ENCODE results near the gene EMP3. TPM values are rescaled to one million over a fixed set of nuclear protein-coding genes. Genes with fewer than 3 reads are reported as not detected.

EMP3 gene
- total and polyA plus RNA-seq, 2 of the 13 experiments (the other 11 are each of a cell fraction or from before 2014, with no cell fraction given) = 2.2 to 7.8 TPM

GRCh38 chr19:48362716-48363499 is 37.6 kb downstream of the EMP3 start (continued):
- TF ChIP-seq, protein P1, sequence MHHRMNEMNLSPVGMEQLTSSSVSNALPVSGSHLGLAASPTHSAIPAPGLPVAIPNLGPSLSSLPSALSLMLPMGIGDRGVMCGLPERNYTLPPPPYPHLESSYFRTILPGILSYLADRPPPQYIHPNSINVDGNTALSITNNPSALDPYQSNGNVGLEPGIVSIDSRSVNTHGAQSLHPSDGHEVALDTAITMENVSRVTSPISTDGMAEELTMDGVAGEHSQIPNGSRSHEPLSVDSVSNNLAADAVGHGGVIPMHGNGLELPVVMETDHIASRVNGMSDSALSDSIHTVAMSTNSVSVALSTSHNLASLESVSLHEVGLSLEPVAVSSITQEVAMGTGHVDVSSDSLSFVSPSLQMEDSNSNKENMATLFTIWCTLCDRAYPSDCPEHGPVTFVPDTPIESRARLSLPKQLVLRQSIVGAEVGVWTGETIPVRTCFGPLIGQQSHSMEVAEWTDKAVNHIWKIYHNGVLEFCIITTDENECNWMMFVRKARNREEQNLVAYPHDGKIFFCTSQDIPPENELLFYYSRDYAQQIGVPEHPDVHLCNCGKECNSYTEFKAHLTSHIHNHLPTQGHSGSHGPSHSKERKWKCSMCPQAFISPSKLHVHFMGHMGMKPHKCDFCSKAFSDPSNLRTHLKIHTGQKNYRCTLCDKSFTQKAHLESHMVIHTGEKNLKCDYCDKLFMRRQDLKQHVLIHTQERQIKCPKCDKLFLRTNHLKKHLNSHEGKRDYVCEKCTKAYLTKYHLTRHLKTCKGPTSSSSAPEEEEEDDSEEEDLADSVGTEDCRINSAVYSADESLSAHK (CRISPR knock-in tag; IDR thresholded peaks at IDR 0.05; ENCODE audit: borderline replicate concordance) = no peak
- no peak for TF ChIP-seq ZNF605 (CRISPR knock-in tag; IDR thresholded peaks at IDR 0.05)
- TF ChIP-seq, protein P2, sequence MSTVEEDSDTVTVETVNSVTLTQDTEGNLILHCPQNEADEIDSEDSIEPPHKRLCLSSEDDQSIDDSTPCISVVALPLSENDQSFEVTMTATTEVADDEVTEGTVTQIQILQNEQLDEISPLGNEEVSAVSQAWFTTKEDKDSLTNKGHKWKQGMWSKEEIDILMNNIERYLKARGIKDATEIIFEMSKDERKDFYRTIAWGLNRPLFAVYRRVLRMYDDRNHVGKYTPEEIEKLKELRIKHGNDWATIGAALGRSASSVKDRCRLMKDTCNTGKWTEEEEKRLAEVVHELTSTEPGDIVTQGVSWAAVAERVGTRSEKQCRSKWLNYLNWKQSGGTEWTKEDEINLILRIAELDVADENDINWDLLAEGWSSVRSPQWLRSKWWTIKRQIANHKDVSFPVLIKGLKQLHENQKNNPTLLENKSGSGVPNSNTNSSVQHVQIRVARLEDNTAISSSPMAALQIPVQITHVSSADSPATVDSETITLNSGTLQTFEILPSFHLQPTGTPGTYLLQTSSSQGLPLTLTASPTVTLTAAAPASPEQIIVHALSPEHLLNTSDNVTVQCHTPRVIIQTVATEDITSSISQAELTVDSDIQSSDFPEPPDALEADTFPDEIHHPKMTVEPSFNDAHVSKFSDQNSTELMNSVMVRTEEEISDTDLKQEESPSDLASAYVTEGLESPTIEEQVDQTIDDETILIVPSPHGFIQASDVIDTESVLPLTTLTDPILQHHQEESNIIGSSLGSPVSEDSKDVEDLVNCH (CRISPR knock-in tag; IDR thresholded peaks at IDR 0.05) = no peak
- TF ChIP-seq PHF20 (CRISPR knock-in tag; IDR thresholded peaks at IDR 0.05) = no peak
- TF ChIP-seq, protein P3, sequence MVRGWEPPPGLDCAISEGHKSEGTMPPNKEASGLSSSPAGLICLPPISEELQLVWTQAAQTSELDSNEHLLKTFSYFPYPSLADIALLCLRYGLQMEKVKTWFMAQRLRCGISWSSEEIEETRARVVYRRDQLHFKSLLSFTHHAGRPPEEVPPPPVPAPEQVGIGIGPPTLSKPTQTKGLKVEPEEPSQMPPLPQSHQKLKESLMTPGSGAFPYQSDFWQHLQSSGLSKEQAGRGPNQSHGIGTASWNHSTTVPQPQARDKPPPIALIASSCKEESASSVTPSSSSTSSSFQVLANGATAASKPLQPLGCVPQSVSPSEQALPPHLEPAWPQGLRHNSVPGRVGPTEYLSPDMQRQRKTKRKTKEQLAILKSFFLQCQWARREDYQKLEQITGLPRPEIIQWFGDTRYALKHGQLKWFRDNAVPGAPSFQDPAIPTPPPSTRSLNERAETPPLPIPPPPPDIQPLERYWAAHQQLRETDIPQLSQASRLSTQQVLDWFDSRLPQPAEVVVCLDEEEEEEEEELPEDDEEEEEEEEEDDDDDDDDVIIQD (CRISPR knock-in tag; IDR thresholded peaks at IDR 0.05; ENCODE audit: low read depth) = no peak
- no peak for TF ChIP-seq ZNF644 (CRISPR knock-in tag; IDR thresholded peaks at IDR 0.05; ENCODE audit: low read depth)
- TF ChIP-seq ZNF292 (CRISPR knock-in tag; IDR thresholded peaks at IDR 0.05; ENCODE audit: borderline replicate concordance, low read depth) = no peak
- TF ChIP-seq, protein P4, sequence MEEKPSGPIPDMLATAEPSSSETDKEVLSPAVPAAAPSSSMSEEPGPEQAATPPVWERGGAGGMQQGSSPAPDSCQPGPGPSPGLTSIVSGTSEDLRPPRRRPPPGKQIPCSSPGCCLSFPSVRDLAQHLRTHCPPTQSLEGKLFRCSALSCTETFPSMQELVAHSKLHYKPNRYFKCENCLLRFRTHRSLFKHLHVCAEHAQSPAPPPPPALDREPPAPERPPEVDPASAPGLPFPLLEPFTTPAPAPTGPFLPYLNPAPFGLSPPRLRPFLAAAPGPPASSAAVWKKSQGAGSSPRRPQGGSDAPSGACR (CRISPR knock-in tag; IDR thresholded peaks at IDR 0.05) = no peak
- TF ChIP-seq BRCA1 (CRISPR knock-in tag; IDR thresholded peaks at IDR 0.05) = no peak
- TF ChIP-seq ZNF230 (CRISPR knock-in tag; IDR thresholded peaks at IDR 0.05) = no peak; the same call in 1 of the 2 replicates
- no peak for TF ChIP-seq ZNF503 (CRISPR knock-in tag; IDR thresholded peaks at IDR 0.05)
- 0 out of 2 replicates have a peak, but pooled peaks have one; percentile 5 for TF ChIP-seq RXRB (CRISPR knock-in tag; IDR thresholded peaks at IDR 0.05; ENCODE audit: borderline replicate concordance)
- no peak for TF ChIP-seq ZNF207 (IDR thresholded peaks at IDR 0.05; ENCODE audit: borderline replicate concordance)
- TF ChIP-seq, protein P5, sequence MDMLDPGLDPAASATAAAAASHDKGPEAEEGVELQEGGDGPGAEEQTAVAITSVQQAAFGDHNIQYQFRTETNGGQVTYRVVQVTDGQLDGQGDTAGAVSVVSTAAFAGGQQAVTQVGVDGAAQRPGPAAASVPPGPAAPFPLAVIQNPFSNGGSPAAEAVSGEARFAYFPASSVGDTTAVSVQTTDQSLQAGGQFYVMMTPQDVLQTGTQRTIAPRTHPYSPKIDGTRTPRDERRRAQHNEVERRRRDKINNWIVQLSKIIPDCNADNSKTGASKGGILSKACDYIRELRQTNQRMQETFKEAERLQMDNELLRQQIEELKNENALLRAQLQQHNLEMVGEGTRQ (IDR thresholded peaks at IDR 0.05; ENCODE audit: low read depth, low read length) = no peak
- TF ChIP-seq, protein P5 (CRISPR knock-in tag; IDR thresholded peaks at IDR 0.05; ENCODE audit: borderline replicate concordance) = no peak
- no peak for TF ChIP-seq ZFYVE20 (CRISPR knock-in tag; IDR thresholded peaks at IDR 0.05; ENCODE audit: borderline replicate concordance, low read depth)
- no peak for TF ChIP-seq TCF12 (IDR thresholded peaks at IDR 0.05)
- TF ChIP-seq TCF12 (CRISPR knock-in tag; IDR thresholded peaks at IDR 0.05) = no peak
